ENCODE measurements around the gene EPHA5.

Gene EPHA5

DNA sequence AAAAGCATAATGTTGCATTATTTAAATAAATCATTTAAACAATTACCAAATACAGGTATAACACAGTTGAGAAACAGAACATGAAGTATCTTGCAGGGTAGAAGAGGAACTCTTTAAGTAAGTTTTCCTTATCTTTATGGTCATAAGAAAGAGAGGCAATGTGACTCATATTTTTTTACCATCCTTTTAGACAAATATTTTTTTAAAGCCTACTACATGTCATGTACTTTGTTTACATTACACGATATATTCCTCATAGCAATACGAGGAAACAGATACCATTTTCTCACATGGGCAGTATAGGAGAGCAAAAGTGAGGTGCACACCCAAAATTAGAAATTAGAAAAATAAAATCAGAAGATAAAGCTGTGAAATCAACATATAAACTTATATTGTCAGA lies 49.3 kb upstream of the EPHA5 start:
- Histone ChIP-seq H3K4me1 (ENCODE audit: control insufficient read depth, insufficient read depth, low read length) (no peaks in the 10 kb centered on the region), H3K27ac (ENCODE audit: extremely low read depth, low read depth, low read length) (no peak overlapping the region), H3K4me3 (ENCODE audit: low read depth, low read length) (no peak overlapping the region), H3K36me3 (ENCODE audit: control insufficient read depth in 2 of 2, insufficient read depth in 1 of 2, low read length in 2 of 2) (no peaks in the 10 kb centered on the region), H3K9me3 (ENCODE audit: control insufficient read depth, insufficient read depth, low read depth, low read length) (no peaks in the 10 kb centered on the region)
- ChIA-PET CTCF (no interaction called here), POLR2A (no interaction called here)
- TF ChIP-seq ZNF404 (tag by site-specific recombination; IDR thresholded peaks at IDR 0.05) (no peak), HIC1 (tag by site-specific recombination; IDR thresholded peaks at IDR 0.05) (no peak), ZNF354C (tag by site-specific recombination; IDR thresholded peaks at IDR 0.05; ENCODE audit: borderline replicate concordance, low read depth) (no peak), ZSCAN23 (tag by site-specific recombination; IDR thresholded peaks at IDR 0.05) (no peak), AEBP2 (tag by site-specific recombination; IDR thresholded peaks at IDR 0.05; ENCODE audit: borderline replicate concordance) (no peak), ZNF560 (tag by site-specific recombination; IDR thresholded peaks at IDR 0.05; ENCODE audit: borderline replicate concordance) (no peak), ZFP37 (tag by site-specific recombination; IDR thresholded peaks at IDR 0.05) (no peak), ZNF10 (tag by site-specific recombination; IDR thresholded peaks at IDR 0.05) (no peak), MYNN (tag by site-specific recombination; IDR thresholded peaks at IDR 0.05; ENCODE audit: borderline replicate concordance) (no peak), ZNF658 (tag by site-specific recombination; IDR thresholded peaks at IDR 0.05) (no peak), ZNF558 (tag by site-specific recombination; IDR thresholded peaks at IDR 0.05) (no peak), ZNF366 (tag by site-specific recombination; conservative IDR thresholded peaks at IDR 0.05) (no peak), ZNF324 (tag by site-specific recombination; IDR thresholded peaks at IDR 0.05) (no peak), ZNF140 (tag by site-specific recombination; IDR thresholded peaks at IDR 0.05) (no peak), RBAK (tag by site-specific recombination; IDR thresholded peaks at IDR 0.05) (no peak)
- TF ChIP-seq, protein P1, sequence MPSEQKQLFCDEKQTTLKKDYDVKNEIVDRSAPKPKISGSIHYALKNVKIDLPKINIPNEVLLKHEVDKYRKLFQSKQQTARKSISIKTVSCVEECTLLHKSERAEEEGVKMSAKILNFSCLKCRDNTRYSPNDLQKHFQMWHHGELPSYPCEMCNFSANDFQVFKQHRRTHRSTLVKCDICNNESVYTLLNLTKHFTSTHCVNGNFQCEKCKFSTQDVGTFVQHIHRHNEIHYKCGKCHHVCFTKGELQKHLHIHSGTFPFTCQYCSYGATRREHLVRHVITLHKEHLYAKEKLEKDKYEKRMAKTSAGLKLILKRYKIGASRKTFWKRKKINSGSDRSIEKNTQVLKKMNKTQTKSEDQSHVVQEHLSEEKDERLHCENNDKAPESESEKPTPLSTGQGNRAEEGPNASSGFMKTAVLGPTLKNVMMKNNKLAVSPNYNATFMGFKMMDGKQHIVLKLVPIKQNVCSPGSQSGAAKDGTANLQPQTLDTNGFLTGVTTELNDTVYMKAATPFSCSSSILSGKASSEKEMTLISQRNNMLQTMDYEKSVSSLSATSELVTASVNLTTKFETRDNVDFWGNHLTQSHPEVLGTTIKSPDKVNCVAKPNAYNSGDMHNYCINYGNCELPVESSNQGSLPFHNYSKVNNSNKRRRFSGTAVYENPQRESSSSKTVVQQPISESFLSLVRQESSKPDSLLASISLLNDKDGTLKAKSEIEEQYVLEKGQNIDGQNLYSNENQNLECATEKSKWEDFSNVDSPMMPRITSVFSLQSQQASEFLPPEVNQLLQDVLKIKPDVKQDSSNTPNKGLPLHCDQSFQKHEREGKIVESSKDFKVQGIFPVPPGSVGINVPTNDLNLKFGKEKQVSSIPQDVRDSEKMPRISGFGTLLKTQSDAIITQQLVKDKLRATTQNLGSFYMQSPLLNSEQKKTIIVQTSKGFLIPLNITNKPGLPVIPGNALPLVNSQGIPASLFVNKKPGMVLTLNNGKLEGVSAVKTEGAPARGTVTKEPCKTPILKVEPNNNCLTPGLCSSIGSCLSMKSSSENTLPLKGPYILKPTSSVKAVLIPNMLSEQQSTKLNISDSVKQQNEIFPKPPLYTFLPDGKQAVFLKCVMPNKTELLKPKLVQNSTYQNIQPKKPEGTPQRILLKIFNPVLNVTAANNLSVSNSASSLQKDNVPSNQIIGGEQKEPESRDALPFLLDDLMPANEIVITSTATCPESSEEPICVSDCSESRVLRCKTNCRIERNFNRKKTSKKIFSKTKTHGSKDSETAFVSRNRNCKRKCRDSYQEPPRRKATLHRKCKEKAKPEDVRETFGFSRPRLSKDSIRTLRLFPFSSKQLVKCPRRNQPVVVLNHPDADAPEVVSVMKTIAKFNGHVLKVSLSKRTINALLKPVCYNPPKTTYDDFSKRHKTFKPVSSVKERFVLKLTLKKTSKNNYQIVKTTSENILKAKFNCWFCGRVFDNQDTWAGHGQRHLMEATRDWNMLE (tag by site-specific recombination; conservative IDR thresholded peaks at IDR 0.05; ENCODE audit: low read depth), result no peak
- TF ChIP-seq, protein P2, sequence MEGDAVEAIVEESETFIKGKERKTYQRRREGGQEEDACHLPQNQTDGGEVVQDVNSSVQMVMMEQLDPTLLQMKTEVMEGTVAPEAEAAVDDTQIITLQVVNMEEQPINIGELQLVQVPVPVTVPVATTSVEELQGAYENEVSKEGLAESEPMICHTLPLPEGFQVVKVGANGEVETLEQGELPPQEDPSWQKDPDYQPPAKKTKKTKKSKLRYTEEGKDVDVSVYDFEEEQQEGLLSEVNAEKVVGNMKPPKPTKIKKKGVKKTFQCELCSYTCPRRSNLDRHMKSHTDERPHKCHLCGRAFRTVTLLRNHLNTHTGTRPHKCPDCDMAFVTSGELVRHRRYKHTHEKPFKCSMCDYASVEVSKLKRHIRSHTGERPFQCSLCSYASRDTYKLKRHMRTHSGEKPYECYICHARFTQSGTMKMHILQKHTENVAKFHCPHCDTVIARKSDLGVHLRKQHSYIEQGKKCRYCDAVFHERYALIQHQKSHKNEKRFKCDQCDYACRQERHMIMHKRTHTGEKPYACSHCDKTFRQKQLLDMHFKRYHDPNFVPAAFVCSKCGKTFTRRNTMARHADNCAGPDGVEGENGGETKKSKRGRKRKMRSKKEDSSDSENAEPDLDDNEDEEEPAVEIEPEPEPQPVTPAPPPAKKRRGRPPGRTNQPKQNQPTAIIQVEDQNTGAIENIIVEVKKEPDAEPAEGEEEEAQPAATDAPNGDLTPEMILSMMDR (tag by site-specific recombination; IDR thresholded peaks at IDR 0.05), result no peak

Measured in HEK293 (cell line).